GM23338 (cell line): Measurements from ENCODE around the gene PAQR4.

ENCODE experiments used
- CTCF ChIP-seq, 2 experiments: fragments of 200-600 bp in 1 of 2; sonication (generic) in 1 of 2; conservative IDR thresholded peaks; 2 replicates each; pipeline versions ENCODE4 v1.5.1 to v1.6.1; 2016 to 2017; ENCODE audit warnings: antibody characterized with exemption in 2 of 2, low read depth in 2 of 2, mild to moderate bottlenecking in 2 of 2, moderate library complexity in 1 of 2
- EZH2 ChIP-seq: fragments of 200-600 bp; sonication (generic); IDR thresholded peaks from one replicate; pipeline ENCODE4 v1.8.0; 2017; ENCODE audit warnings: antibody characterized with exemption, mild to moderate bottlenecking, low read depth; ENCODE audit not compliant: unreplicated experiment
- POLR2AphosphoS5 ChIP-seq: IDR thresholded peaks from 2 replicates; pipeline ENCODE4 v1.6.1; 2016; ENCODE audit warnings: antibody characterized with exemption, low read depth
- REST ChIP-seq: IDR thresholded peaks from one replicate; pipeline ENCODE4 v1.6.1; 2018; ENCODE audit warnings: antibody characterized with exemption; ENCODE audit not compliant: unreplicated experiment

GRCh38 chr16:3020604-3021448 is 51.7 kb downstream of the PAQR4 start:
- no peak for TF ChIP-seq CTCF (conservative IDR thresholded peaks at IDR 0.05; ENCODE audit: low read depth in 2 of 2)
- TF ChIP-seq POLR2AphosphoS5, result peak; percentile 59; the same call in 1 of the 2 replicates
- no peak for TF ChIP-seq EZH2
- TF ChIP-seq REST, result no peak
